Hepatocyte (in vitro differentiated cells): Measurements from ENCODE around the gene CARS2. TPM values are rescaled to one million over a fixed set of nuclear protein-coding genes. Genes with fewer than 3 reads are reported as not detected.

Experiments
- DNase-seq: peaks from one replicate; pipeline ENCODE4 v3.0.0-alpha.2; 2016; ENCODE audit warnings: low spot score
- H2AFZ ChIP-seq: fragments of 200-600 bp; sonication (generic); 2 replicates; pipeline ENCODE4 v1.6.0; 2016; ENCODE audit warnings: antibody characterized with exemption, mild to moderate bottlenecking
- H3K27ac ChIP-seq: fragments of 200-600 bp; sonication (generic); 2 replicates; pipeline ENCODE4 v1.5.1; 2016; ENCODE audit warnings: mild to moderate bottlenecking
- H3K27me3 ChIP-seq: fragments of 200-600 bp; sonication (generic); 2 replicates; pipeline ENCODE4 v1.6.1; 2016
- H3K36me3 ChIP-seq: fragments of 200-600 bp; sonication (generic); replicated peaks from 2 replicates; pipeline ENCODE4 v1.5.1; 2016; ENCODE audit warnings: low read depth; ENCODE audit not compliant: insufficient read depth
- H3K4me1 ChIP-seq: fragments of 200-600 bp; sonication (generic); 2 replicates; pipeline ENCODE4 v1.5.1; 2016; ENCODE audit warnings: mild to moderate bottlenecking, moderate library complexity; ENCODE audit not compliant: insufficient read depth
- H3K4me2 ChIP-seq: fragments of 200-600 bp; sonication (generic); 2 replicates; pipeline ENCODE4 v1.6.0; 2016
- H3K4me3 ChIP-seq: fragments of 200-600 bp; sonication (generic); 2 replicates; pipeline ENCODE4 v1.5.1; 2016; ENCODE audit warnings: mild to moderate bottlenecking
- H3K79me2 ChIP-seq: fragments of 200-600 bp; sonication (generic); 2 replicates; pipeline ENCODE4 v1.6.0; 2017; ENCODE audit warnings: mild to moderate bottlenecking
- H3K9me2 ChIP-seq: fragments of 200-600 bp; sonication (generic); replicated peaks from 2 replicates; pipeline ENCODE4 v1.6.0; 2017; ENCODE audit warnings: mild to moderate bottlenecking; ENCODE audit not compliant: insufficient read depth
- H3K9me3 ChIP-seq: fragments of 200-600 bp; sonication (generic); 2 replicates; pipeline ENCODE4 v1.5.1; 2016; ENCODE audit warnings: low read depth, mild to moderate bottlenecking
- H4K20me1 ChIP-seq: fragments of 200-600 bp; sonication (generic); 2 replicates; pipeline ENCODE4 v1.6.0; 2016; ENCODE audit warnings: mild to moderate bottlenecking; ENCODE audit not compliant: insufficient read depth, poor library complexity, severe bottlenecking
- EZH2 ChIP-seq: fragments of 200-600 bp; sonication (generic); IDR thresholded peaks from 2 replicates; pipeline ENCODE4 v1.6.1; 2016; ENCODE audit warnings: antibody characterized with exemption, mild to moderate bottlenecking, borderline replicate concordance
- EZH2phosphoT487 ChIP-seq: fragments of 200-600 bp; sonication (generic); IDR thresholded peaks from one replicate; pipeline ENCODE4 v1.6.1; 2018; ENCODE audit warnings: antibody characterized with exemption, mild to moderate bottlenecking, low read depth, moderate library complexity; ENCODE audit not compliant: unreplicated experiment, severe bottlenecking
- WGBS: methylation state at CpG from one replicate; pipeline ENCODE4 v1.1.6; 2016; ENCODE audit warnings: low lambda C conversion rate; ENCODE audit errors: missing lambda C conversion rate; 5-methylcytosine and 5-hydroxymethylcytosine counted together
- polyA plus RNA-seq: library from polyadenylated mRNA; unstranded; fragments of >200 nt; fragmentation: Nextera tagmentation; extraction: Ambion mirVana; gene quantifications from 2 replicates; pipeline ENCODE4 v1.2.1, GENCODE V29; 2016
- total RNA-seq: library from RNA; depleted of rRNA; stranded (reverse); fragments of >200 nt; gene quantifications from 2 replicates; pipeline ENCODE4 v1.2.3, GENCODE V29; 2014
- TF ChIP-seq, protein P1 (sequence below): fragments of 200-600 bp; sonication (generic); IDR thresholded peaks from 2 replicates; pipeline ENCODE4 v1.5.1; 2016; ENCODE audit warnings: antibody characterized with exemption, mild to moderate bottlenecking; ENCODE audit not compliant: poor library complexity

CARS2 gene
- total and polyA plus RNA-seq, 2 experiments from 2014 or later: 72.9 to 105 TPM

DNA sequence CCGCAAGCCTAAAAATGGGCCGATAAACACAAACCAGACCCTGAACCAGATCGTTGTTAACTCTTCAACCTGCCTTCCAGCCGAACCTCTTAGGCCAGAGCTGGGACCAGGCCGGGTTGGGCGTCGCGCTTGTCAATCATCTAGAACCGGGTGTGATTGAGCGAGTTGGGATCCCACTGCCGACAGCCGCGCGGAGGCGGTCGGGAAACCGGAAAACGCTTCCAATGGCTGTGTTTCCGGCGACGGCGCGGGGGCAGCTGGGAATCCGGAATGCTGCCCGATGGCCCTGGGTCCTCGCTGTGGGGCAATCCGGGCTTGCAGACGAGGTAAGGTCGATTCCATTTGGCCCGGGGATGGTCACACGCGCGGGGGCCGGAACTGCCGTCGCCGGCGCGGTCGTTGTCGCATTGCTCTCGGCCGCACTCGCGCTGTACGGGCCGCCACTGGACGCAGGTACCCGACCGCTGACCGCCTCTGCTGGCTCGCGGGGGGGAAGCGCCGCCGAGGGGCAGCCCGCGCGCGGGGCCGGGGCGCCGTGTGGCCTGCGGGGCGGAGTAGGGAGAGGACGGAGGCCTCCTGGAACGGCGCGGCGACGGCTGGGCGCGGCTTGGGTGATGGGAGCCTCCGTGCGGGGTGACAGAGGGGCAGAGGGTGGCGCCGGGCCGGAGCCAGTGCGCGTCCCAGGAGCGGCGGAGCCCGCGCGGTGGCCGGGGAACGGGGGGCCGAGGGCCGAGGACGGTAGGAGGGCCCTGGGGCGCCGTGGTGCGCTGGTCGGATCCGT lies 90.4 kb downstream of the CARS2 start, which contains the start of gene NAXD:
NAXD (plus strand) TSS at position 224 of the 781 bp plus-strand sequence; CDS start at position 281, 57 bp downstream.
- Histone ChIP-seq H3K9me3 (no peaks in the 10 kb centered on the region), H3K4me3 (peak within 1 kb of the TSS; percentile 53), H3K9me2 (no peaks in the 10 kb centered on the region), H3K27ac (peak within 1 kb of the TSS; percentile 94), H3K4me2 (peak within 1 kb of the TSS; percentile 96), H3K4me1 (peaks cover 29% of the 10 kb centered on the region), H2AFZ (peak within 1 kb of the TSS; percentile 61), H4K20me1 (peaks cover 32% of the 10 kb centered on the region), H3K79me2 (peaks cover 48% of the 10 kb centered on the region), H3K36me3 (no peaks in the 10 kb centered on the region), H3K27me3 (no peaks in the 10 kb centered on the region)
- 3% methylated on average over 57 of the region's 95 CpGs for WGBS
- DNase-seq: peak; percentile 94
- TF ChIP-seq EZH2: no peak
- TF ChIP-seq, protein P1, sequence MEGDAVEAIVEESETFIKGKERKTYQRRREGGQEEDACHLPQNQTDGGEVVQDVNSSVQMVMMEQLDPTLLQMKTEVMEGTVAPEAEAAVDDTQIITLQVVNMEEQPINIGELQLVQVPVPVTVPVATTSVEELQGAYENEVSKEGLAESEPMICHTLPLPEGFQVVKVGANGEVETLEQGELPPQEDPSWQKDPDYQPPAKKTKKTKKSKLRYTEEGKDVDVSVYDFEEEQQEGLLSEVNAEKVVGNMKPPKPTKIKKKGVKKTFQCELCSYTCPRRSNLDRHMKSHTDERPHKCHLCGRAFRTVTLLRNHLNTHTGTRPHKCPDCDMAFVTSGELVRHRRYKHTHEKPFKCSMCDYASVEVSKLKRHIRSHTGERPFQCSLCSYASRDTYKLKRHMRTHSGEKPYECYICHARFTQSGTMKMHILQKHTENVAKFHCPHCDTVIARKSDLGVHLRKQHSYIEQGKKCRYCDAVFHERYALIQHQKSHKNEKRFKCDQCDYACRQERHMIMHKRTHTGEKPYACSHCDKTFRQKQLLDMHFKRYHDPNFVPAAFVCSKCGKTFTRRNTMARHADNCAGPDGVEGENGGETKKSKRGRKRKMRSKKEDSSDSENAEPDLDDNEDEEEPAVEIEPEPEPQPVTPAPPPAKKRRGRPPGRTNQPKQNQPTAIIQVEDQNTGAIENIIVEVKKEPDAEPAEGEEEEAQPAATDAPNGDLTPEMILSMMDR: no peak
- no peak for TF ChIP-seq EZH2phosphoT487

DNA sequence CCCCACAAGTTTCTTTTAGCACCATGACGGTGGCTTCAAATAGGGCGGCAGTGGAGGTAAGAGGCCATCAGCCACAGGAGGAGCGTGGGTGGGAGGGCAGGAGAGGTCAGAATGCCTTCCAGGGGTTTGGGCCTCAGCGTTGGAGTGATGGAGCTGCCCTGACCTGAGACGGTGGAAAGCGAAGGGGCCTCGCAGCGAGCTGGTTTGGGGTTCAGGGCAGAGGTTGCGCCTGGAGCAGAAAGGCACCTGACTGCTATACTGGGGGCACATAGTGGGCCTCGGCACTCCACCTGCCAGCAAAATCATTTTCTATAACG lies 91.0 kb downstream of the CARS2 start:
- Histone ChIP-seq H3K27me3 (no peaks in the 10 kb centered on the region), H4K20me1 (peaks cover 26% of the 10 kb centered on the region), H2AFZ (peak overlapping the region; percentile 60), H3K4me3 (no peak overlapping the region), H3K36me3 (no peaks in the 10 kb centered on the region), H3K9me2 (no peaks in the 10 kb centered on the region), H3K4me1 (peaks cover 29% of the 10 kb centered on the region), H3K4me2 (peak overlapping the region; percentile 96), H3K79me2 (peaks cover 42% of the 10 kb centered on the region), H3K27ac (peak overlapping the region; percentile 94), H3K9me3 (no peaks in the 10 kb centered on the region)
- 90% methylated on average over 11 of the region's 11 CpGs for WGBS
- TF ChIP-seq, protein P1: no peak
- TF ChIP-seq EZH2: no peak
- no peak for TF ChIP-seq EZH2phosphoT487
- no peak for DNase-seq

DNA sequence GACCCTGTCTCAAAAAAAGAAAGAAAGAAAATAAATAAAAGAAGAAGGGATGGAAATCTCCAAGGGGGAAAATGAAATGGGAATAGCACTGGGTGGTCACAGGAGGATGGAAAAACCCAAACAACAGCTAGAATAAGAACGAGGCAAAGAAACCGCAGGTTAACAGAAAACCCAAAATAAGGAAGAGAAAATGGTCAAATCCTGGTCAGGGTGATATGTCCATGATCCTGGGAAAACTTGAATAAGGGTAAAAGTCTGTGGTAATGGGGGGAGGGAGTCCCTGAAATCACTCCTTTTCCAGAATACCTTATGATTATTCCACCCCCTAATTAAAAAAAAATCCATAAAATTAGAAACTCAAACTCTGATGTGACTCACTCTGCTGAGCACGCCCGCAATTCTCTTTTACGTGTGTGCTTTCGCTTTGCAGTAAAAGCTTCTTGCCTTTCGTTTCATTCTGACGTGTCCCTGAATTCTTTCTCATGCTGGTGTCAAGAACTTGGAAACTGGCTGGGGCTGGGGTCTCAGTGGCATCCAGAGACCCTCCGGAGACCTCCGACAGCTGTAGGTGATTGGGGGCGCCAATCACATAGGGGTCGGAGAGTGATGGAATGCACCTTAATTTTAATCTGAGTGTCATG lies 94.8 kb downstream of the CARS2 start:
- no peak overlapping the region for H3K27ac ChIP-seq
- H3K9me3 ChIP-seq: no peaks in the 10 kb centered on the region
- 86% methylated on average over 12 of the region's 12 CpGs for WGBS
- TF ChIP-seq EZH2phosphoT487 (no peak), EZH2 (no peak)
- TF ChIP-seq, protein P1: no peak
- DNase-seq: no peak
- no peak overlapping the region for H2AFZ ChIP-seq
- peaks cover 4% of the 10 kb centered on the region for H3K4me1 ChIP-seq
- H3K27me3 ChIP-seq: no peaks in the 10 kb centered on the region
- no peaks in the 10 kb centered on the region for H3K9me2 ChIP-seq
- H3K4me3 ChIP-seq: no peak overlapping the region
- H3K4me2 ChIP-seq: no peak overlapping the region
- H4K20me1 ChIP-seq: no peaks in the 10 kb centered on the region
- peaks cover 3% of the 10 kb centered on the region for H3K79me2 ChIP-seq
- H3K36me3 ChIP-seq: no peaks in the 10 kb centered on the region
